ENCODE results near the gene GAD1. TPM values are rescaled to one million over a fixed set of nuclear protein-coding genes. Genes with fewer than 3 reads are reported as not detected.

Gene GAD1
- total RNA-seq, 1 donor from 2014 or later: 58.2 TPM

DNA sequence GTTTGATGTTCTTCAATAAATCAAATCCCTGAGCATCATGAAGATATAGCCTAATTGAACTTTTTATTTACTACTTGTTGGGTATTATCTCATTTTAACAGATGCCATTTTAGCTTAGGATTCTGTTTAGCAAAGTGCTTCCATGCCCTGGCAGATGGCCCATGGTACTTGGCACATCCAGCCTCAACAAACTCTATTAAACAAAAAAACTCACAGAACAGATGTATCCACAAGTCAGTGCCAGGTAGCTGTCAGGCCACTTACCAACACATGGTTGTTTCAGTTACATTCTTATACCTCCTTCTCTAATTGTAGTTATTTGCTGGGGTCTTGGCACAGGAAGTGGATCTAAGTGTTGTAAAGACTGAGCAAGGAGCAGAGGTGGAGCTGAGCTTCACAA is 29.6 kb downstream of the GAD1 start:
- no peak for DNase-seq

DNA sequence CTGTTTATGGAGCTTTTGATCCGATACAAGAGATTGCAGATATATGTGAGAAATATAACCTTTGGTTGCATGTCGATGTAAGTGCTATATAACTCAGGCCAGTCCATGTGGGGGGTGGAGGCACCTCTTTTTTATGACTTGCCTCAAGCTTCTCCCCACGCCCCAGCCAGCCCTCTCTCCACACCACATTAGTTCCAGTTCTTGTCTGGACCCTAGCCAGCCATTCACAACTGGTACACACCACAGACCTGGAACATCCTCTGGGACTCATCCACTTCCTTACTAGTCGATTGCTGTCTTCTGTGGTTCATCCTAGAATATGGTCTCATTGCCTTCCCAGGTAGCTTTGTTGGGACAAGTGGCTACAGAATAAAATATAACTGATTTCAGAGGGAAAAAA is 31.0 kb downstream of the GAD1 start:
- DNase-seq: no peak

DNA sequence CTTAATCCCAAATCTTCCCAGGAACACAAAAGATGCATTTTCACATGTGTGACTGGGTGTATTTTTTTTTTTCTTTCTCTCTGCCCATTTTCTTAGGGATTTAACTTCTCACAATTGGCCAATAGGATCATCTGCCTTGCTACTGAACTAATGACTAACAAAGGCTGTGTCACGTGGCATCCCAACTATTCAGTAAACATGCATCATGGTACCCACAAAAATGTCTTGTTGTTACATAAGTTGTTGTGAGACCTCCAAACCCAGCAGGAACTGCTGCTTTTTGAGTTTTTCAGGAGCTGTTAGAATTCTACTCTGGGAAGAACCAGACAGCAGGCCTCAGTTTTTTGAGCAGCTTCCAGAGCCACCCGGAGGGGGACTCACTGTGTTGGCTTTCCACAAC is 31.9 kb downstream of the GAD1 start:
- DNase-seq: no peak

DNA sequence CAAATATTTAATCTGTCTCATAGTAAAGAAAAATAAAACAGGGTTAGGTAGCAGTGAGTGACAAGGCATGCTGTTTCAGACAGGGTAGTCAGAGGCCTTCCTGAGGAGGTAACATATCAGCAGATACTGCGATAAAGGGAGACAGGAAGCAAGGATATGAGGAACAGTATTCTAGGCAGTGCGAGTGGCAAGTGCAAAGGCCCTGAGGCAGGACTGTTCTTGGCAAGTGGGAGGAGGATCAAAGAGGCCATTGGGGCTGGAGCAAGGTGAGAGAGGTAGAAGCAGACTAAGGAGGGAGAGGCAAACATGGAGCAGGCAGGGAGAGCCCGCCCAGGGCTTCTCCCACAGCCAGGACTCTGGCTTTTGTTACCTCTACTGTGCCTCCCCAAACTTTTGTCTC is 33.6 kb downstream of the GAD1 start:
- no peak for DNase-seq

DNA sequence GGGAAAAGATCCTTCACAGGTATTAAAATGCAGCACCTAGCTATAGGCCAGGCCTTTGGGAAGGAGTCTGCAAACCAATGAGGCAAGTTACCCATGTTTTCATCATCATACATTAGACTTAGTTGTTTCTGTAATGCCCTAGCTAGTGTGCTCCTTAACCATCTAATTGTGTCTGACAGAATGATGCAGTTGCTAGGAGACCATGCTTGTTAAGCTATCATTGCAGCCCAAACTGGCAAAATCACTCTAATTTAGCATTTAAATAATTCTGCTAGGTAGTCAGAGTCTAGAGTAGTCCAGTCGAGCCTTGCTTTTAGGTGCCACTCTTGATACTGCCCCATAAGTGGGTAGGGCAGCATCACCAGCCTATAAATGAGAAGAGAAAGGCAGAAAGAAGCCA is 34.9 kb downstream of the GAD1 start:
- no peak for DNase-seq

DNA sequence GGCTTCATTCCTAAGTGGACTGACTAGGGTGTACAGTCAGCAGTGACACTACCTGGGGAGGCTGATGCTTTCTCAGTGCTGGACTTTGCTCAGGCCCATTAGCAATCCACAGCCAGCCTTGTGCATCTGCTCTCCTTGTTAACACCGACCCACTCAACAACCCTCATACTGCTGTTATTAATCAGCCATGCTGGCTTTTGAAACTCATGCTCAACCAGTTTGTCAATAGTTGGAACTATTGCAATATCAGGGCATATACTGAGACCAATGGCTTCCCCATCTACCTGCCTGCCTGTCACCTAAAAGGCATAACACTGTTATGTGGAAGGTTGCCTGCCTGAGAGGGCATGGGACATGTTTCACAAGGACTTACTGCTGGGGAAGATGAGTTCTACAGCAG is 39.4 kb downstream of the GAD1 start:
- DNase-seq: no peak

DNA sequence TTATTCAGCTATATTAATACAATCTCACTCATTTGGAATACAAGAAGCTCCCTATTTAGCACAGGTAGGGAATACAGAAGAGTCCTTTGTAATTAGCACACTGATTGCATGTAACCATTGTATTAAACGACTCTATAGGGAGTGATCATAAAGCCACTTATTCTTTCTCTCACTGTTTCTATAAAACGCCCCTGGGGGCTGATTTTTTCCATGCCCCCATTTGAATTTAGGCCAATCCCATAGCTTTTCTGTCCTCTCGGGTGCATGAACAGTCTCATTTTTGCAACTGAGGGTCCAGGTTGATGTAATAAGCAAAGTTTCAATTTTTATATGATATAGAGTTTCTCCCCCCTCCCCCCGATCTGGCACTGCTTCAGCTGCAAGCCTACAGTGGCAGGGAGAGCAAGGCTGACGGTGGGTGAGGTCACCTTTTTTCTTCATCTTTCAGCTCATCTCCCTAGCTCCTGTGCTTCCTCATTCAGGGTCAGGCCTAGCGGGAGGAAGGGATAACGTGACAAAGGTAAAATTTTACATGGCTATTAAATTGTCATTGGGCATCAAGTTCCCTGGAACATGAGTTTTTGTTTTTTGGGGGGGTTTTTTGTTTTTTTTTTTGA is 45.7 kb downstream of the GAD1 start:
- DNase-seq: no peak

DNA sequence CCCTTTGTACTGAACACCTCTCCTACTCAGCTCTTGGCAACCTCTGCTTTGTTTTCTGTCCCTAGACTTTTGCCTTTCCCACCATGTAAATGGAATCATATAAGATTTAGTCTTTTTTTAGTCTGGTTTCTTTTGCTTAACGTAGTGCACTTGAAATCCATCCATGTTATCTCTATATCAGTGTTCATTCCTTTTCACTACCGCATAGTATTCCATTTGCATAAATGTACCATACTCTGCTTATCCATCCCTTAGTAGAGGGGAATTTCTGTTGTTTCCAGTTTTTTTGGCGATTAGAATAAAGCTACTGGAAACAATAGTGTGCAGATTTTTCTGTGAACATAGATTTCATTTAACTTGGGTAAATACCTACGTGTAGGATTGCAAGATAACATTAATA is 46.4 kb downstream of the GAD1 start:
- no peak for DNase-seq

DNA sequence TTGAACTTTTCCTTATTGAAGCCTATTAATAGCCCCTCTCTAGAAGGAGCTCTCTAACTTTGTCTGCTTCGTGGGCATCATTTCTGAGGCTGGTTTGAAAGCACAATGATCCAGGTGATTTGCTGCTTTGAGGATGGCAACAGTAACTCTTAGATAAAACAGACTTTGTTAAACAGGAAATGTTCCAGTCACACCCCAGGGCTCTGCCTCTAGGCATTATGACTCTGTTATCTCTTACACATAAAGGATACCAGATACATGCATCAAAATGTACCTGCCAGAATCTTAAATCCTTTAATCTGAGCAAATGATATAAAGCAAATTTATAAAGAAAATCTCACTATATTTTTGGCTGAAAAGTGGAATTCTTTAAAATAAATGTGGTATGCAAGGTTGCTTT is 52.3 kb downstream of the GAD1 start:
- DNase-seq: no peak

DNA sequence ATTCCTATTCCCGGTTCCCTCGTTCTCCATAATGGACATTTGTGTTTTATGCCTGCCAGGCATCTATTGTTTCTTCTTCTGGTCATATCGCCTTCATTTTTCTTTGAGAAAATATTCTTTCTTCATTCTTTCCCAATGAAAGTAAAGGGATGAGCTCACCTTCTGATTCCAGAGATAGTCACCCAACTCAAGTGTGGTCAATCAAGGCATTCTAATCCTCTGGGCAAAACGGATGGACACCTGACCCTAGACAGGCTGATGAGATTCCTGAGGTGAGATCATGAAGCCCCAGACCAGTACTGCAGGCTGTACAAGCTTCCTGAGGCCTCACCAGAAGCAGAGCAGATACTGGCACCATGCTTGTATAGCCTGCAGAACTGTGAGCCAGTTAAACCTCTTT is 52.8 kb downstream of the GAD1 start:
- DNase-seq: no peak

DNA sequence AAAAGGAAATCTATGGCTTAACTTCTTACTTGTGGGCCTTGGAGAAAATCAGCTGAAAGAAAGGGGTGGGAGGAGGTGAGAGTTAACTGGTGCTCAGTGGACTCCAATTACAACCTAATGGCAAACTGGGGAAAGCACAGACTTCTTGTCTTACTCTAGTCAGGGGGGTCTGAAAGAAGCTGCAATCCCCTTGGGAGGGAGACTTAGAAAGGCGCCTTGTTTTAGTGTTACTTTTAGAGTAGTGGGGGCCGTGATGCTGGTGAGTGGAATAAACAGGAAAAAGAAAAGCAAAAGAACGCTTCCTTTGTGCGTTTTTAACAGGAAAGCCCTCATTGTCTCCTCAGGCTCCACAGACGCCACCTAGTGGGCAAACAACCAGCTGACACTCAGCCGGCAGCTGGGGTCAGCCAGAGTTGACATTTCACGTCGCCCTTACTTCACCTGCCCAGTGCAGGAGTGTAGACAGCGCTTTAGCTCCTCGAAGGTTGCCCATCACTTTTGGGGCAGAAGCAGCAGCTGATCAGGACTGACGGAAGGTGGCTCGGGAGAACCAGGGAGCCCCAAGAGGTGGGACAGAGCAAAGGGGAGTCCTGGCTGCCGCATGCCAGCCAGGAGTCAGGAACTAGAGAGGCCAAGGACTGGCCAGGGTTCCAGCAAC is 56.5 kb downstream of the GAD1 start:
- DNase-seq: peak; percentile 1

DNA sequence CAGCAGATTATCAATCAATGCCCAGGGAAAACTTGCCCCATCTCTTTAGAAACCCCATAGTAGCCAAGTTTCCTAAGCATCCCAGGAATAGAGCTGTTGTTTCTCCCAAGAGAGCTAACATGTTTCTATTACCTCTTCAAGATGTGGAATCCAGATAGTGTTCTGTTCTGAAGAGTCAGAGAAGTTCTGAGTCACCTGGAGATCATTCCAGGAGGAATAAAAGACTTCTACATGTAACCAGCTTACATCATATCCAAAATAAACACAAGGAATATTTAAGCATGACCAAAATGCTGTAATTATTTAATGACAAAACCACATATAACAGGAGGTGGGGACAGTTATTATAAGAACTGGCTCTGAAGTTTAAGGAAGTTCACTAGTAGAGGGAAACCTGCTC is 61.4 kb downstream of the GAD1 start:
- no peak for DNase-seq

DNA sequence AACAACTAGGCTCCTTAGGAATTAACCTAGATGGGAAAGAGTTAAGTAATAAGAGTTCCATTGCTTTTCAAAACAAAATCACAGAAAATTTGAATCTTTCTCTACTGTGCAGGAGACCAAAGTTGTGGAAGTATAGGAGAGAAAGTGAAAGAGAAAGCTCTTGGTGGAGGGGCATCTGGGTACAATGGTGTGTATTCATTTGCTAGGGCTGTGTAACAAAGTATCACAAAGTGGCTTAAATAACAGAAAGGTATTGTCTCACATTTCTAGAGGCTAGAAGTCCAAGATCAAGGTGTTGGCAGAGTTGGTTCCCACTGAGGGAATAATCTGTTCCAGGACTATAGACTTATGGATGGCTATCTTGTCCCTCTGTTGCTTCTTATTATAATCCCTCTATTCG is 61.8 kb downstream of the GAD1 start:
- DNase-seq: no peak

DNA sequence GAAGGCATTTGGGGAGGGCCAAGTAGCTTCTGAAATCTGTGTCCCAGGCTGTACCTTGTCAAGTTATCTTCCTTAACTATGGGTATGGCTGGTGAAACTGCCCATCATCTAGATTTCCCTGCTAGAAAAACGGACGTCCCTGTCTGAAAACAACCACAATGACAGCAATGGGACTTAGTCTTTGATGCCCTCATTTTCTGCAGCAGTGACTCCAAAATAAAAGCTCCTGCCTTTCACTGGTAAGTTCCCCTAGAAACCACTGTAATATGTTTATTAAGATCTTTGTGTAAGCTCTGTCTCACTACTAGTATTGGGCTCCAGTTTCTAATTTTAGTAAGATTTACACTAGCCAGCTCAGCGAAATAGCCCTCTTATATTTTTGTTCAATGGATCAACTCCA is 65.2 kb downstream of the GAD1 start:
- DNase-seq: no peak

DNA sequence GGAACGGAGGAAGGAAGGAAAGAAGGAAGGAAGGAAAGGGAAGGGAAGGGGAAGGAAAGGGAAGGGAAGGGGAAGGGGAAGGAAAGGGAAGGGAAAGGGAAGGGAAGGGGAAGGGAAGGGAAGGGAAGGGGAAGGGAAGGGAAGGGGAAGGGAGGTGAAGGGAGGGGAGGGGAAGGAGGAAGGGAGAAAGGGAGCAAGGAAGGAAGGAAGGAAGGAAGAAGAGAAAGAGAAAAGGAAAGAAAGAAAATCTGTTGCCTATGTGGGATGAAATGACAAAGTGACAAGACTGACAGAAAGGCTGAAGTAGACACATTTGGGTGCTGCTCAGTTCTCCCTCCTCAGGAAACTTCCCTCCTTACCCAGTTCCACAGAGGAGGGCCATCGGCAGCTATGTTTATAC is 66.1 kb downstream of the GAD1 start:
- DNase-seq: no peak

DNA sequence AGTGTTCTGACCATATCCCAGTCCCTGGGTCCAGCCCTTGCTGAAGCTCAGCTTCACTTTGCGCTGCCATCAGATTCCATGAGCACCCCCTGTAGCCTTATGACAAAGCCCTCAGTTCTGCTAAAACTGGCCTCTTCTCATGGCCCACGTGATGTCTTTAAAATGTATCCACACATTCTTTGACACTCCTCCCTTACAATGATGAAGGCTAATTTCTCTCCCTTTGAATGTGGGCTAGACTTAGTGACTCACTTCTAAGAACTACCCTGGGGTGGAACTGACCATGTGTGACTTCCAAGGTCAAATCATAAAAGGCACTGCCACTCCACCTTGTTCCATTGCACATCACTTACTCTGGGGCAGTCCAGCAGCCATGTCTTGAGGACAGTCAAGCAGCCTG is 67.0 kb downstream of the GAD1 start:
- no peak for DNase-seq

DNA sequence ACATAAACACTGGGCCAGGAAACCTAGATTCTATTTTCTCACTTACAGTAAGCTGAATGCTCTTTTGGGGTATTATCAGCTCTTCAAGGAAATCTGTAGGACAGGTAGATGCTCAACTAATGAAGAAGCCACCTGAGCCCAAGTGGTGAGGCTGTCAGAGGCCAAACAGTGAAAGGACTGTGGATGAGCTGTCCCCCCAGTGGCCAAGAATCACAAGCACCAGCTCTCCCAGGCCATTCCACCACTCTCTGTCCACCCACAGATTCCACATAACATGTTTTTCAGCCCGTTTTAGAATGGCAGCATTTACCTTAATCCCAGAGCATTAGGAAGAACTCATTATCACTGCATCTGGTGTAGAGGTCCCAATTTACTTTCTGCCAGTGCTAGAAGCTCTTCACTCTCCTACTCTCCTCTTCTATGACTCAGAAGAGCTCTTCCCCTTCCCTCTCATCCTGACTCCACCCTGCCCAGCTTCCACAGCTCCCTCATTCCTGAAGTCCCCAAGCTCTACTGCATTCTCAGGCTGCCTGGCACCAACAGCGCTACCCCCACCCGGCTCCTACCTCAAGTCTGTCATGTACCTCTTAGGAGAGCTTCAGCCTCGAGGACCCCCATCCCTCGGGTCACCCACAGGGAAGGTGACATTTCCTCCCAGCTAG is 68.6 kb downstream of the GAD1 start:
- DNase-seq: no peak

DNA sequence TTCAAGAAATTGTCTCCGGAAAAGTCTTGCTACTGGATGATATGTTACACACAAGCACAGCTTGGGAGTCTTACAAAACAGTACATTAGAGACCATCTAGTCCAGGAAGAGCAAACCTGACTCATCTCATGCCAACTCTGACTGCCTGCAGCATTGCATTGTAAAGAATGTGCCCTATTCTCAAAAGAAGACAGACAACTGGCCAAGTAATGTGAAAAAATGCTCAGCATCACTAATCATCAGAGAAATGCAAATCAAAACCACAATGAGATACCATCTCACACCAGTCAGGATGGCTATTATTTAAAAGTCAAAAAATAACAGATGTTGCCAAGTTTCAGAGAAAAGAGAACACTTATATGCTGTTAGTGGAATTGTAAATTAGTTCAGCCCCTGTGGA is 69.7 kb downstream of the GAD1 start:
- DNase-seq: no peak

DNA sequence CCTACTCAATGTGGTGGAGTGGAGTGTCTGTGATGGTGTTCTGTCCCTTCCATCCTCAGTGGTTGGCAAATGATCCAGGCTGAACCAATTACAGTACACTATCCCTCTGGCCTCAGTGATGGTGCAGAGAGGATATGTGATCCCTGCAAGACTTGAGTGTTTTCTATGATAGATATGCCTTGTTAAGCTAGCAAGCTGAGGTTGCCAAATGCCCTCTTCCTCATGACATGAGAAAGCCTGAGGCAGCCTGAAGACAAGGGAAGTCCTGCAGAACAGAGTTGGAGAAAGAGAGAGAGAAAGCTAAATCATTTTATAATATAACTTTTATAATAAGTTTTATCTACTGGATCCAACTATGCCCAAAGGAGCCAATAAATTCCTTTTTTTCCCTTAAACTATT is 70.8 kb downstream of the GAD1 start:
- no peak for DNase-seq

DNA sequence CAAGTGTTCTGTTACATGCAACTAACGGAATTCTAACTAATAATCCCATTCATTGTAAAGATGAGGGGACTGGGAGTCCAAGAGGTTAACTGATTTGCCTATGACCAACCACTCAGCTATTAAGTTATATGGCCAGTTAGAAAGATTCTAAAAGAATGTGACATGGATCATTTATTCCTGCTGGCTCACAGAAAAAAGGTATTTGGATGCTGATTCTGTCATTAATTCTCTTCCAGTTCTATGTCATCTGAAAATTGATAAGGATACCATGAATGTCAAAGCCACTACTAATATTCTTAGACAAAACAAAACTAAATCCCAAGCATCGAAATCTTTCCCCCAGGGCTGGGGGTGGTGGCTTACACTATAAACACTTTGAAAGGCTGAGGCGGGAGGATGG is 71.2 kb downstream of the GAD1 start:
- no peak for DNase-seq

DNA sequence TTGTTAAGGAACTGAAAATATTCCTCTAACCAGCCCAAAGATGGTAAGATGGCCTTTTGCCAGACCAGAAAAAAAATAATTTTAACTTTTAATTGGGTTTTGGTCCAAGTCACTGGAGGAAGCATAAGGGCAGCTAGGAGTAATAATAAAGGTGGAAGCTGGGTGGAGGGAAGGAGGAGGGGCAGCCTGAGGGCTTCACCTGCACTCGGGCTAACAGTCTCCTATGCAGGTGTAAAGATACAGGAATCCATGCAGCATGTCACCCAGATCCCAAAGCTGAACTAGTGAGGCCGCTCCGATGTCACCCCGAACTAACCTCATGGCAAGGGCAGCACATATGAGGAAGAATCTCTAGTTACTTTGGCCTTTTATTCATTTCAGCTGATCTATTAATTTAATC is 75.2 kb downstream of the GAD1 start:
- no peak for DNase-seq

DNA sequence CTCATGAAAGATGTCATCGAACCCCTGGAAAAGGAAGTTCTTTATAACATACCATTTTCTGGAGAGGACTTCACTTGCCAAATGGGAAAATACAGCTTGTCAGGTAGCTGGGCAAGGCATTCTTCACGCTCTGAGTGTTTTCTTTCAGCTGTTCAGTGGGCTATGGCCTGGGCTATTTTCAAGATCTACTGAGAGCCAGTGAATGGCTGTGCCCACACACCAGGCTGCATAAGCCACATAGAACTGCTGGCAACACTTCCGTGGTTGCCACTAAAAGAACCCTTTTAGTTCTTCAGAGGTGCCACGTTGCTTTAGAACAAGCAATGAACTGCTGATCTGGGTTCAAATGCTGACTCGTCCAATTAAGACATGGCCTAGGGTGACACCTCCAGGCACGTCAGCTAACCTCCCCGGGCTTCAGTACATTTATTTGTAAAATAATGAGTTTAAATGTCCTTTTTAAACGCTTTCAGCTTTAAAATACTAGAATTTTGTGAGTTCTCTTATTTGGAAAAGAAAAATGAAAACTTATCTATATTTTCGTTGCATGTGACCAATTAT is 75.8 kb downstream of the GAD1 start:
- DNase-seq: no peak

DNA sequence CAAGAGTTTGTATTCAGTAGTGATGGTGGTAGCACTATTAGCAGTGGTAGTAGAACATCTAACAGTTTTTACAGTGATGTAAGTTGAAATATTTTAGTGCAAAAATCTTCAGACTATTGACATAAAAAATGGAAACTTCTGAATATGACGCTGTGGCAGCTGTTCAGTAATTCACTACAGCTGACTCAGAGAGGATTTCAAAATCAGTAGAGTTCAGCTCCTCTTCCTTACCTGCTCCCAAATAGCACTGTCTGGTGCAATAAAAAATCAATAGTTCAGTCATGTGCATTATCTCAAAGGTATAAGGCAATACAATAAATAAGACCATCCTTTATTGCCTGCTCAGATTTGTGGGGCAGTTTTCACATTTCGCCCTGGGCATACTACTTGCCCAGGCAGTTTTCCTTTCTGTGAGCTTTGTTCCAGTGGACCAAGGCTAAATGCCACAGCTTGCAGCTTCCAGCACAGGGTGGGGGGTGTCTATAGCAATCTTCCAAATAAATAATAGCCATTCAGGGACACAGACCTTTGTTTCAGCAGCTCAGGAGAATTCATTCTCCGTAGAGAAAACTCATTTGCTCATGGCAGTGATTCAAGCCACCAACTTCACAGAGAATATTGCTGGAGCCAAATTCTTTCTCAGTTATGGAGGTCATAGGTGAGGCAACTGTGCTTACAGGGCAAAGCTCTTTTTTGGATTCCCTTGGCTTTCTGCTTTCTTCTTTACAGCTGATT is 78.5 kb downstream of the GAD1 start:
- no peak for DNase-seq

All from occipital lobe (tissue), 2 donors.